Measurements from ENCODE around the gene ETV5.

The ETV5 gene

GRCh38 chr3:186108941-186109865 lies at the start of gene ETV5:
TSS of gene ETV5 (minus strand) at chr3:186109089. CDS start at chr3:186105868, 3,221 bp downstream.
- DNase-seq: peak; percentile 98

- no peak for DNase-seq
Observed at GRCh38 chr3:186154641-186155040, 45.8 kb upstream of the ETV5 start.

- no peak for DNase-seq
Observed at GRCh38 chr3:186152889-186153292, 44.0 kb upstream of the ETV5 start.

DNA sequence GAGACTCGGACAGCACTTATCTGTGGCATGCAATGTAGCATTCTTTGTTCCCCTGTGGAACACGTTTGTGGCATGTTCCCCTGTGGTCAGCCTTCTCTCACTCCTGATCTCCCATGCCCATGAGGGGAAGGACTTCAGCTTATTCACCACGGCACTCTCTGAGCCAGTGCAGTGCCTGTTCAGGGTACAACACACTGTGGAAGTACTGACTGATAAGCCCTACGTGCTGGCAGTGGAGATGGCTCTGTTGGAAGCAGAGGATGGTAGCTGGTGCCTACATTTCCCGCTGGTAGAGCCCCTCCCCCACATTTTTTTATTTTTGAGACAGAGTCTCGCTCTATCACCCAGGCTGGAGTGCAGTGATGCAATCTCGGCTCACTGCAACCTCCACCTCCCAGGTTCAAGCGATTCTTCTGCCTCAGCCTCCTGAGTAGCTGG lies 43.5 kb upstream of the ETV5 start:
- no peak for DNase-seq

DNA sequence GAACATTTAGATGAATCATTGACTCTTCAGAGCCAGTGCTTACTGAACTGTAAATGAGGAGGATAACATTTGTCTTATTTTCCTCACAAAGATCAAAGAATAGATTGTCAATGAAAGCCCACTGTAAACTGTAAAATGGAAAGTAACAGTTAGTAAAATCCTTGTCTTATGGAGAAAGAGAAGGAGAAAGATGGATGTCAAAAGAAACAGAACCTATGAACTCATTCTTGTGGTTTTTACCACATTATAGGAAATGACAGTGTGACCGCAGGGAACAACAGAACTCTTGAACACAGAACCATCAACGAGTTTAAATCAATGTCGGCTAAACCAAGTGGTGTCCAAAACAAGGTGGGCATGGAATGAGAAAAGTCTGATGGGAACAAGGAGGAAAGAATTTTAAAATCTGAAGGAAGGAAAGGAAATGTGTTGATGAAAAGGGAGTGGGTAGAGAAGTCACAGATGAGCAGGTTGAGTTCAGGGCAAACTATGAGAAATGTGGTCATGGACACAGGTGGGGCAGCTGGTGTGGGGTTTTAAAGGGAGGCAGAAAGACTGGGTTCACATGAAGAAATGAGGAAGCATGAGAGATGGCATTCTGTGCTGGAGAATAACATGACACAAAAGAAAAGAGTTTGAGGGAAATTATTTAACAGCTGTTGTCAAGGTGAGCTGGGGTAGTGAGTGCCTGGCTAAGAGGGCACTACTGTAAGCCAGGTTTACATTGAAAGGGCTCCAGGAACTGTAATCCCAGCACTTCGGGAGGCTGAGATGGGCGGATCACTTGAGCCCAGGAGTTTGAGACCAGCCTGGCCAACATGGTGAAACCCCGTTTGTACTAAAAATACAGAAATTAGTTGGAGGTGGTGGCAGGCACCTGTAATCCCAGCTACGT lies 42.4 kb upstream of the ETV5 start:
- no peak for DNase-seq

DNA sequence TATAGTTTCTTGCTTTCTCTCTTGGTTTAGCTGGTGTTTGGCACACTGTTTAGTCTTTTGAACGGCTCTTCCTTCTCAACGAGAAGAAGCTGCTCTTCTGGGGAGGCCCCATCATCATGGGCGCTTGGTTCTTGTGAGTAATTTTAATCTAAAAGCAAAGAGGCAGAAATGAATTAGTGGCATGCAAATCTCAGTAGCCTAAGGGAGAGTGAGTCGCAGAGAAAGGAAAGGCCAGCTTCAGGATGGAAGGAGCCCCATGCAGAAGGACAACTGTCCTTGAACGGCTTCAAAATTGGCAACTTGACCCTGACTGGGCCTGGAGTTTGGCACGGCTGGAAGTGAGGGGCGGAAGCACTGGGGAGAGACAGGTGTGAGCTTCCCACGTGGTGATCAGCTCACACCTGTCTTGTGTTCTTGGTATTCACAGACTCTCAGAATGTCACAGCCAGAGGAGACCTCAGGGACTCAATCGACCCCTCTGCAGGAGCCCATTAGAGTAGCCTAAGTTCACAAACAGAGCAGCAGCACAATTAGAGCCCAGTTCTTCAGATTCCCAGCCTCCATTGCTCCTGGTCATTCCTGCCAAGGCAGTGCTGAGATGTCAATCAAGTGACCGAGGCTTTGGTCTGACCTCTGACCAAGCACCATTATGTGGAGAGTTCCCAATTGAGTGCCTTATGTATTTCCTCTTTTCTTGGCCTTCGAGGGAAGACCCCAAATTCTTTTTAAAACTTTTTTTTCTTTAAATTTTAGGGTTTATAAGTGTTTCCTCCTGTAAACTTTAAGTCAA lies 41.3 kb upstream of the ETV5 start:
- DNase-seq: no peak

GRCh38 chr3:186149319-186149960 lies 40.6 kb upstream of the ETV5 start:
- no peak for DNase-seq

- DNase-seq: no peak
Observed at GRCh38 chr3:186144257-186144656, 35.4 kb upstream of the ETV5 start.

DNA sequence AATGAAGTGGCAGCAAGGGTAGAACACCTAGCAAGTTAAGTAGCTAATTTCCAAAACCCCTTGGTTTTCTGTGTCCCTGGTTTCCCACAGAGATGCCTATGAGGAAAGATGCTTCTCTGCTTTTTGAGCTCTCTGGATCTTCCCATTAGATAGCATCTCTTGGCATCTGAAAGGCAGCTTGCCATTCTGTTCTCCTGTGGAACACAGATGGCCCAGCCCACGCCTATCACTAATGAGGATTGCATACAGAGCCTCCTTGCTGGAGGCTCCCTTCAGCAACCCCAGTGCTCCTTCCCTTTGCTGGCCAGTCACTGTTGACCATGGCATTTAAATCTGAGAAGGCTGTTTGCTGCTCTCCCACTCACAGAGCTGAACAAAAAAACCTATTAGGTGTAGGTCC lies 34.4 kb upstream of the ETV5 start:
- no peak for DNase-seq

- DNase-seq: no peak
Observed at GRCh38 chr3:186142393-186142932, 33.6 kb upstream of the ETV5 start.

DNA sequence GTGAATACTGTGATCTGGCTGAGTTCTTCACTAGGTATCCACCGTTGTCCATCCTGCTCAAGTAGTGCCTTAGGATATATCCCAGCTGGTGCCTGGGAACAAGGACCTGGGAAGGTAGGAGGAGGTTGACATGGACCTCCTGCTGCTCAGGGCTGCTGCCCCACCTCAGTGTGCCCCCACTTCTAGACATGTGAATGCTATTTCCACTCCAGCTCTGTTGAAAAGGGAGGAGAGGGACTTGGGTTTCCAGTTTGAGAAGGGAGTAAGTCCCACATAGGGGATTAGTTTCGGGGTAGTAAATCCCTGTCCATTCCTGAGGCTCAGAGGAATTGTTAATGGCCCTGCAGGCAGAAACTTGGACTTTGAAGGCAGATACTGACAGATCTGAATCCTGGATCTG lies 32.9 kb upstream of the ETV5 start:
- no peak for DNase-seq

DNA sequence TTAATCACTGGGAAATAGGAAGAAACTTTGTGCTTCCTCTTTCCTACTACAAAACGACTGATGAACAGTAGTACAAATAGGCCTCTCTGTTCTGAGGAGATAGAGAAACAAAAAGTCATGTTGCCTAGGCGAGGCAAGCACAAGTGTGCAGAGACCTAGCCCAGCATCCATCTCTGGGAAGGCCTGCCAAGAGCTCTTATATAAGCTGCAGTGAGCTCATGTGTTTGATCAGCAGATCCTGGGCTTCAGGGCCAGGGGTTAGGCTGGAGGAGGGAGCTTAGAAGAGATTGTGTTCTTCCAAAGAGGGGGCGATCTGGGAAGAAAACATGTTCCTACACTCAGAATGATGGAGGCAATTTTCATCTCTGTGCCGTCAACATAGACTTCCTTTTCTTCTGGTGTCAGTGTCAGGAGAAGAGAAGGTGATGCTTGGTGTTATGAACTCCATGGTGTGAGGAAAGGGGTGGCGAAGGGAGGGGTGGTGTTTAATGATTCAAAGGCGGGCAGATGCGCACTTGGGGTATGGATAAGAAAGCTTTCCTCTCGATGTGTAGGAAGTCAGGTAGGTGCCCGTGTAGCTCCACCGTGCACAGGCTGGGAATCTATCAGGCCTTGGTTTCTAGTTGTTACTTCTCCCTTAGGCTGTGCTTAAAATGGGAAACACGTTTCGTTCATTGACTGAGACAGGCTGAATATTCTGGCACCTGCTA lies 29.5 kb upstream of the ETV5 start:
- no peak for DNase-seq

GRCh38 chr3:186137051-186137685 lies 28.3 kb upstream of the ETV5 start:
- DNase-seq: no peak

DNA sequence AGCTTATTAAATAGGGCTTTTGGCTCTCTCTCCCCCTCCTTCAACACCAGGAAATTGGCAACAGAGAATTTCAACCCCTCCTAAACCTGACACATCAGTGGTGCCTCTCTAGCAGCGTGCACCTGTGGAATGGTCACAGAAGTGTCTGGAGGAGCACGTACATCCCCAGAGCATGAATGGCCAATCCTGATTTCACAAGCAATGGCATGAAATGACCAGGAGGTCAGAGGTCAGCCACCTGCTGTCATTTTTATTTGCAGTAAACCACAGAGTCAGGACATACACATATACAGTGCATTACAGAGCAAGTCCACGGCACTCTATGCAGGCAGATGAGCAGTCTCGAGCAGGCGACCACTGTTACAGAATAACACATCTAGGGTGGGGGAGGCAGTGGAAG lies 25.1 kb upstream of the ETV5 start:
- no peak for DNase-seq

GRCh38 chr3:186132487-186132886 lies 23.6 kb upstream of the ETV5 start:
- no peak for DNase-seq

GRCh38 chr3:186129206-186129605 lies 20.3 kb upstream of the ETV5 start:
- DNase-seq: no peak

DNA sequence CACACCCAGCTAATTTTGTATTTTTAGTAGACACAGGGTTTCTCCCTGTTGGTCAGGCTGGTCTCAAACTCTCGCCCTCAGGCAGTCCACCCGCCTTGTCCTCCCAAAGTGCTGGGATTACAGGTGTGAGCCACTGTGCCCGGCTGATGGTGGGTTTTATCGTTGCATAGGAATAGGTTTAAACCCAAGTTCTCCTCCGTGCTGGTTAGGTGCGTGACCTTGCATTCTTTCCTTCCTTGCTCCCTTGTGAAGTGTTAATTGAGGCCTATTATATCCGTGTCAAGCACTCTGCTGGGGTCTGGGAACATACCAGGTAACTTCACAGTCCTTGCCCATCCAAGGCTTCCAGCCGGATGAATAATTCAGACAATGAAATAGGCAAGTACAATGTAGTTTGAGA lies 19.3 kb upstream of the ETV5 start:
- no peak for DNase-seq

- no peak for DNase-seq
Observed at GRCh38 chr3:186127463-186127862, 18.6 kb upstream of the ETV5 start.

GRCh38 chr3:186125118-186125517 lies 16.2 kb upstream of the ETV5 start:
- no peak for DNase-seq

DNA sequence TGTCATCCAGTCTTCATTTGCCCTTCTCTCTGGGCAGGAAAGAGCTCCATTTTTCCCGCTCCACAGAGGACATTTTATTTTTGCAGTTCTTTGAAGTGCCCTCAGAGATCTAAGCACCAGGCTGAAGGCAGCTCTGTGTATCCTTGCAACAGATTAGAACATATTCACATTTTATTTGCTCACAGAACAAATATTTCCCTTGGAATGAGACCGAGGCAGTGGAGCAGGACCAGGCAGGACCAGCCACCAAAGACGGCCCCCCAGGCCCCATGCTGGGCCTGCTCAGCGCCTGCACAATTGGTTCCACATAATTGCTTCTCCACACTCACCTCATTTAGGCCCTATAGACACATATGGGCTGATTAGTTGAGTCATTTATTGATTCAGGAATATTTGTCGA lies 15.7 kb upstream of the ETV5 start:
- no peak for DNase-seq

DNA sequence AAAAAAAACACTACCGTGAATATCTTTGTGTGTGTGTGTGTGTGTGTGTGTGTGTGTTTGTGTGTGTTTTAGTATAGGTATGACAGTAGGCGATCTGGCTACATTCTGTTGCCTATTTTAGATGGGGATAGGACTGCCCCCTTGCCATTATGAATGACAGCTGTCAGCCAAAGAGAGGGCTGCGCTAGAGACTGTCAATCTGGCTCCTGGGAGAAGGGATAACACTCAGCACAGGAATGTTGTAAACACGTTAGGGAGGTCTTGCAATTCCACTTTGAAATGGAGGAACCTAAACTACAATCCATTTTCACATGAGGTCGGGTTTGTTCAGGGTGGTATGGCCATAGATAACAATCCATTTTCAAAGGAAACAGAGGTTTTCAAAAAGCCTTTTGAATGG lies 14.1 kb upstream of the ETV5 start:
- no peak for DNase-seq

Measured in NCI-H1092 (cell line).